Astrocyte of the cerebellum (primary cell): Measurements from ENCODE around the gene LIPG.
A peak's percentile ranks its signal among the peaks of the same experiment; 100 is the strongest.
"Not testable (repeated sequence)": the region's sequence is repeated elsewhere in the genome, so short reads cannot be mapped to it uniquely, and the experiment has no call there.

ENCODE experiments used
- DNase-seq: peaks from one replicate; pipeline ENCODE4 v3.0.0-alpha.2; 2011; ENCODE audit warnings: low read depth
- H3K4me3 ChIP-seq: 2 replicates; pipeline ENCODE4 v1.5.1; 2011; ENCODE audit warnings: mild to moderate bottlenecking, low read depth, low read length, moderate library complexity
- in situ Hi-C: cut with HindIII; loops from 2 replicates; pipeline ENCODE4 v1.10.0; 2017; ENCODE audit warnings: low sequenced_read_pairs
- TF ChIP-seq, protein P1 (sequence below): IDR thresholded peaks from 2 replicates; pipeline ENCODE4 v1.5.1; 2012; ENCODE audit warnings: low read length, low read depth, moderate library complexity, mild to moderate bottlenecking; ENCODE audit errors: missing control alignments

LIPG gene

GRCh38 chr18:49561289-49562193 lies at the start of gene LIPG:
TSS of gene LIPG (plus strand) at chr18:49562057. CDS start at chr18:49562309, 252 bp downstream.
- DNase-seq = peak; percentile 31
- in situ Hi-C loops = no loop called here
- peak within 1 kb of the TSS; percentile 46 for H3K4me3 ChIP-seq
- TF ChIP-seq, protein P1, sequence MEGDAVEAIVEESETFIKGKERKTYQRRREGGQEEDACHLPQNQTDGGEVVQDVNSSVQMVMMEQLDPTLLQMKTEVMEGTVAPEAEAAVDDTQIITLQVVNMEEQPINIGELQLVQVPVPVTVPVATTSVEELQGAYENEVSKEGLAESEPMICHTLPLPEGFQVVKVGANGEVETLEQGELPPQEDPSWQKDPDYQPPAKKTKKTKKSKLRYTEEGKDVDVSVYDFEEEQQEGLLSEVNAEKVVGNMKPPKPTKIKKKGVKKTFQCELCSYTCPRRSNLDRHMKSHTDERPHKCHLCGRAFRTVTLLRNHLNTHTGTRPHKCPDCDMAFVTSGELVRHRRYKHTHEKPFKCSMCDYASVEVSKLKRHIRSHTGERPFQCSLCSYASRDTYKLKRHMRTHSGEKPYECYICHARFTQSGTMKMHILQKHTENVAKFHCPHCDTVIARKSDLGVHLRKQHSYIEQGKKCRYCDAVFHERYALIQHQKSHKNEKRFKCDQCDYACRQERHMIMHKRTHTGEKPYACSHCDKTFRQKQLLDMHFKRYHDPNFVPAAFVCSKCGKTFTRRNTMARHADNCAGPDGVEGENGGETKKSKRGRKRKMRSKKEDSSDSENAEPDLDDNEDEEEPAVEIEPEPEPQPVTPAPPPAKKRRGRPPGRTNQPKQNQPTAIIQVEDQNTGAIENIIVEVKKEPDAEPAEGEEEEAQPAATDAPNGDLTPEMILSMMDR = no peak

GRCh38 chr18:49512876-49513275 lies 49.0 kb upstream of the LIPG start:
- in situ Hi-C loops, H3K4me3 ChIP-seq: not testable (repeated sequence)

DNA sequence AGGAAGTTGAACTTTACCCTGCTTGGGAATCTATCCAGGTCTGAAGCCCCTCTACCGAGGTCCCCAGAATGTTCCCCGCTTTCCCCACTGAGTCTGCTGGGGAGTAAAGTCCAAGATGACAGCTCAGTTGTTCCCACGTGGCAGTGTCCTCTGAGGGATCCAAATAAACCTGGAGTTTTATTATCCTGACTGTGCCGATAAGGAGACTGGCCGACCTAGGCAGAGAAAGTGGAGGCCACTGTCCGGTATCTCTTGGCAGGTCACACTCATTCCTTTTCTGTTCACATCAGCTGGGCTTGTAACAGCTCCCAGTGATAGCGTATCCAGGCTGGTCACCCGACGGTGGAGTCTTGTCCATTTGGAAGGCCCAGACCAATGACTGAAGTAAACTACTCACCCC lies 47.3 kb upstream of the LIPG start:
- no peak overlapping the region for H3K4me3 ChIP-seq
- TF ChIP-seq, protein P1 = no peak
- in situ Hi-C loops = no loop called here
- DNase-seq = no peak

More at GRCh38 chr18:49512876-49513275, 49.0 kb upstream of the LIPG start:
- DNase-seq = not testable (repeated sequence)

DNA sequence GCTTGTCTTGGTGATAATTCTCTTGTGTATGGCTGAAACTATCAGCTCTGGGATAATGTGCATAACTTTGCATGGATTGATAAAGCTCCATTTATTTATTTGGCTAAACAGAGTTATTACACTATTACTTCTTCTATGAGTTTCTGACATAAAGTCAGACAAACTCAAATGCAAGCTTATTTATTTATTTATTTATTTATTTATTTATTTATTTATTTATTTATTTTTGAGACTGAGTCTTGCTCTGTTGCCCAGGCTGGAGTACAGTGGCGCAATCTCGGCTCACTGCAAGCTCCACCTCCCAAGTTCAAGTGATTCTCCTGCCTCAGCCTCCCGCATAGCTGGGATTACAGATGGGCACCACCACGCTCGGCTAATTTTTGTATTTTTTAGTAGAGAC lies 46.9 kb upstream of the LIPG start:
- DNase-seq, in situ Hi-C loops: not testable (repeated sequence)

DNA sequence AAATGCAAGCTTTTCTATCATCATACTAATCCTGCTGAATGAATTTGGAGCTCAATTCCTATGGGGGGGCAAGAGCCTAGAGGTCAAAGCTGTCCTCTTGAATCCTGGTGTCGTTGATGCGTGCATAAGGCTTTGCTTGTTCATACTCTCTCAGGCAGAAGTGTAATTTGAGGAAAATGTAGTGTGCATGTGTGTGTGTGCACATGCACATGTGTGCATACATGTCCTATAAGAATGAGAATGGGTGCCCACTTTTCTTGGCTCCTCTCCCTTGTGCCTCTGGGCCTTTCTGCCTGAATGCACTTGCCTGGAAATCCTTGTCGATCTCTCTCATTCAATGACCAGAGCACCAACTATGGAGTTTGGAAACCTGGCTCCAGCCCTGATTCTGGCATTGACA lies 46.3 kb upstream of the LIPG start:
- TF ChIP-seq, protein P1 = no peak
- H3K4me3 ChIP-seq = no peak overlapping the region
- in situ Hi-C loops = no loop called here

More for the DNA sequence above, 46.9 kb upstream of the LIPG start:
- not testable (repeated sequence) for H3K4me3 ChIP-seq

DNA sequence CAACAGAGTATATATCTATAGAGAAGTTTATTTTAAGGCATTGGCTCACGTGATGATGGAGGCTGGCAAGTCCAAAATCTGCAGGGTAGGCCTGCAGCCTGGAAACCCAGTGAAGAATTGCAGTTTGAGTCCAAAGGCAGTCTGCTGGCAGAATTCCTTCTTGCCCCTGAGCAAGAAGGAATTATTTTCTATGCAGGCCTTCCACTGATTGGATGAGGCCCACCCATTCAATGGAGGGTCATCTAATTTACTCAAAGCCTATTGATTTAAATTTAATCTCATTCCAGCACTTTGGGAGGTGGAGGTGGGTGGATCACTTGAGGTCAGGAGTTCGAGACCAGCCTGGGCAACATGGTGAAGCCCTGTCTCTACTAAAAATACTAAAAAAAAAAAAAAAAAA lies 44.4 kb upstream of the LIPG start:
- no peak for DNase-seq
- in situ Hi-C loops = no loop called here
- H3K4me3 ChIP-seq = no peak overlapping the region
- TF ChIP-seq, protein P1 = no peak

More for the DNA sequence above, 46.3 kb upstream of the LIPG start:
- no peak for DNase-seq

GRCh38 chr18:49519101-49519971 lies 42.5 kb upstream of the LIPG start:
- DNase-seq = no peak
- in situ Hi-C loops = no loop called here
- no peak overlapping the region for H3K4me3 ChIP-seq
- TF ChIP-seq, protein P1 = no peak
